HG03064 (cell line): ENCODE measurements around the gene MYPOP.

Experiments
- ATAC-seq: cut with Tn5 transposase; IDR thresholded peaks from one replicate; pipeline ENCODE4 v1.9.1; 2021; ENCODE audit warnings: low read depth; ENCODE audit not compliant: unreplicated experiment

Gene MYPOP

GRCh38 chr19:45901912-45902650, at the start of gene MYPOP:
Gene MYPOP (minus strand): TSS chr19:45902613. CDS start chr19:45901773, 840 bp downstream.
- ATAC-seq = no peak

GRCh38 chr19:45947926-45948325, 45.5 kb upstream of the MYPOP start:
- ATAC-seq = no peak

GRCh38 chr19:45940515-45940805, 38.0 kb upstream of the MYPOP start:
- ATAC-seq = no peak

- no peak for ATAC-seq
Measured at GRCh38 chr19:45939792-45940514, 37.5 kb upstream of the MYPOP start.

GRCh38 chr19:45938733-45939319, 36.4 kb upstream of the MYPOP start:
- ATAC-seq = no peak

GRCh38 chr19:45935267-45935666, 32.9 kb upstream of the MYPOP start:
- ATAC-seq = no peak

- no peak for ATAC-seq
Measured at GRCh38 chr19:45934551-45935230, 32.3 kb upstream of the MYPOP start.

GRCh38 chr19:45933759-45934158, 31.3 kb upstream of the MYPOP start:
- ATAC-seq = no peak

GRCh38 chr19:45931055-45931454, 28.6 kb upstream of the MYPOP start:
- no peak for ATAC-seq

- ATAC-seq = no peak
Measured at GRCh38 chr19:45929247-45929646, 26.8 kb upstream of the MYPOP start.

GRCh38 chr19:45927565-45928261, 25.3 kb upstream of the MYPOP start:
- no peak for ATAC-seq

- ATAC-seq = no peak
Measured at GRCh38 chr19:45924891-45925447, 22.6 kb upstream of the MYPOP start.

GRCh38 chr19:45922281-45922680, 19.9 kb upstream of the MYPOP start:
- ATAC-seq = no peak

- no peak for ATAC-seq
Measured at GRCh38 chr19:45920458-45920857, 18.0 kb upstream of the MYPOP start.

- ATAC-seq = no peak
Measured at GRCh38 chr19:45919678-45920077, 17.3 kb upstream of the MYPOP start.

- ATAC-seq = no peak
Measured at GRCh38 chr19:45918721-45919120, 16.3 kb upstream of the MYPOP start.

GRCh38 chr19:45917421-45918091, 15.1 kb upstream of the MYPOP start:
- no peak for ATAC-seq

GRCh38 chr19:45913874-45914830, 11.7 kb upstream of the MYPOP start, which contains the start of gene NANOS2:
Gene NANOS2 (minus strand): TSS chr19:45914778. CDS start chr19:45914693, 85 bp downstream.
- no peak for ATAC-seq

- ATAC-seq = no peak
Measured at GRCh38 chr19:45911291-45911690, 8.9 kb upstream of the MYPOP start.
